GM10248 (cell line): ENCODE measurements around the gene FGD3.
A peak's percentile ranks its signal among the peaks of the same experiment; 100 is the strongest.

ENCODE experiments used
- CTCF ChIA-PET: fragments of 300-600 bp; sonication (Branson Sonifier 250); formaldehyde crosslinking; extraction: SDS; loops from one replicate; lab custom pipeline; 2021; ENCODE audit warnings: antibody characterized with exemption; lab: Yijun Ruan, JAX
- POLR2A ChIA-PET: fragments of 350-650 bp; sonication (Branson Sonifier 250); formaldehyde crosslinking; extraction: SDS; loops from one replicate; lab custom pipeline; 2020; ENCODE audit warnings: antibody characterized with exemption; lab: Yijun Ruan, JAX
- DNase-seq: peaks from one replicate; pipeline ENCODE4 v3.0.0; 2012; ENCODE audit errors: extremely low spot score
- TF ChIP-seq, protein P1 (sequence below): IDR thresholded peaks from 2 replicates; pipeline ENCODE4 v1.5.1; 2012; ENCODE audit warnings: mild to moderate bottlenecking, low read depth; ENCODE audit errors: extremely low read depth, missing control alignments, control extremely low read depth

The FGD3 gene

GRCh38 chr9:93058355-93059010 is 111.2 kb downstream of the FGD3 start, which contains the start of gene SUSD3:
Gene SUSD3 (plus strand): TSS chr9:93058701. CDS start chr9:93058743, 42 bp downstream.
- TF ChIP-seq, protein P1, sequence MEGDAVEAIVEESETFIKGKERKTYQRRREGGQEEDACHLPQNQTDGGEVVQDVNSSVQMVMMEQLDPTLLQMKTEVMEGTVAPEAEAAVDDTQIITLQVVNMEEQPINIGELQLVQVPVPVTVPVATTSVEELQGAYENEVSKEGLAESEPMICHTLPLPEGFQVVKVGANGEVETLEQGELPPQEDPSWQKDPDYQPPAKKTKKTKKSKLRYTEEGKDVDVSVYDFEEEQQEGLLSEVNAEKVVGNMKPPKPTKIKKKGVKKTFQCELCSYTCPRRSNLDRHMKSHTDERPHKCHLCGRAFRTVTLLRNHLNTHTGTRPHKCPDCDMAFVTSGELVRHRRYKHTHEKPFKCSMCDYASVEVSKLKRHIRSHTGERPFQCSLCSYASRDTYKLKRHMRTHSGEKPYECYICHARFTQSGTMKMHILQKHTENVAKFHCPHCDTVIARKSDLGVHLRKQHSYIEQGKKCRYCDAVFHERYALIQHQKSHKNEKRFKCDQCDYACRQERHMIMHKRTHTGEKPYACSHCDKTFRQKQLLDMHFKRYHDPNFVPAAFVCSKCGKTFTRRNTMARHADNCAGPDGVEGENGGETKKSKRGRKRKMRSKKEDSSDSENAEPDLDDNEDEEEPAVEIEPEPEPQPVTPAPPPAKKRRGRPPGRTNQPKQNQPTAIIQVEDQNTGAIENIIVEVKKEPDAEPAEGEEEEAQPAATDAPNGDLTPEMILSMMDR = no peak
- CTCF ChIA-PET = interaction anchor here (0.9 to 2.5 kb wide), 3 partner anchors 33 to 55 kb away, joined by 3 to 9 read pairs (median 5); no protein-coding TSS in a partner anchor
- POLR2A ChIA-PET = no interaction called here
- DNase-seq = peak; percentile 93

- POLR2A ChIA-PET = no interaction called here
- DNase-seq = peak; percentile 56
- CTCF ChIA-PET = interaction anchor here (0.9 to 2.5 kb wide), 4 partner anchors 10 to 61 kb away, joined by 3 to 9 read pairs (median 4); no protein-coding TSS in a partner anchor
- TF ChIP-seq, protein P1 = no peak
These were observed 111.8 kb downstream of the FGD3 start for GRCh38 chr9:93059011-93059714.

DNA sequence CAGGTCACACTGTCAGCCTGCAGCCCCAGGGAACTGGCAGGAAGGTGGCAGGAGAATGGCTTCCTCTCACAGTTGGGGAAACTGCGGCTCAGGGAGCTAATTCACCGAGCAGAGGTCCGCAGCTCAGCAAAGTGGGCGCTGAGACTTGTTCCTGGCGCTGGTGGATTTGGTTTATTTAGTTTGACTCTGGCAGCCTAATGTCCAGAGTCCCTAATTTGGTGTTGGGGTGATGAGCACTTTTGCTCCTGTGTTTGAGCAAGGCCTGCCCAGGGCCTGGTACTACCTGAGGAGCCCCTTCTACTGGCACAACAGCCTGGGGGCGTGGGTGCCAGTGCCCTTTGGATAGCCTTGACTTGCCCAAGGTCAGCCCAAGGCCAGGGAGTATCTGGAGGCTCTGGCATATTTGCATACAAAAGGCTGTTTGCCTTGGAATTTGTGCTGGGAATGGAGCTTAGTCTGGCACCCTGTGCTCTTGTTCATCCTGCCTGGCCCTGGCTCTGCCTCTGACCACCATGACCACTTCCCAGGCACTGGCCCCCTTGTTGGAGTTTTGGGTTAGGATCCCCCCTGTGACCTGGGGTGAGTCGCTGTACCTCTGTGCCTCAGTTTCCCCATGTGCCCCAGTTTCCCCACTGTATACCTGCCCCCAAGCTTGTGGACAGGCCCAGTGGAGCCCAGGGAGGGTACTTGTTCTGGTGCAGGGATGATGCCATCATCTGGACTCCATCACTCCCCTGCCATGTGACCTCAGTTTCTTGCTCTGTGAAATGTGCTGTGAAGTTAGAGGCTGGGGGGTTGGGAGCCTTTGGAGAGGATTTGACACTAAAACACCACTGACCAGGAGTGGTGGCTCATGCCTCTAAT is 112.6 kb downstream of the FGD3 start:
- CTCF ChIA-PET = interaction anchor here (0.7 to 2.5 kb wide), 6 partner anchors 10 to 506 kb away, joined by 3 to 9 read pairs (median 3); no protein-coding TSS in a partner anchor
- TF ChIP-seq, protein P1 = no peak
- POLR2A ChIA-PET = interaction anchor here (0.5 to 1.0 kb wide), 2 partner anchors 35 to 114 kb away, joined by 3 read pairs; no protein-coding TSS in a partner anchor
- DNase-seq = no peak

DNA sequence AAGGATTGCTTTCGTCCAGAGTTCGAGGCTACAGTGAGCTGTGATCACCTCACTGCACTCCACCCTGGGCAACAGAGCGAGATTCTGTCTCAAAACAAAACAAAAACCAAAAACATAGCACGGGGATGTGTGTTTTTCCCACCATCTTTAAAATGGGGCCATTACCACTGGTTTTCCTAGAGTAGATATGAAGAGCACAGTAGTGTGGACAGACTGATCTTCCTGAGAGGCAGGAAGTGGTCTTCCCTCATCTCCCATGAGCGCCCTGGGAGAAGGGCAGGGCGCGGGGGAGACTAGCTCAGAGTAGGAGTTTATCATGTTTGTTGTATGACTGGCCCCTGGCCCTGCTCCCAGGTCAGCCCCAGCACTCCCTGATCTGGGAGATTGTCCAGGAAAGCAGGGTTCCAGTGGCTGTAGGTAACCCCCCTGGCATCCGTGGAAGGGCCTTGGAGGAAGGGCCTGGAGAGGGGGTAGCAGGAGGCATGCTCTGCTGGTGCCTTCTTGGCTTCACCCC is 113.5 kb downstream of the FGD3 start:
- TF ChIP-seq, protein P1 = no peak
- POLR2A ChIA-PET = interaction anchor here (1.0 kb wide), 1 partner anchor 34 kb away, joined by 3 read pairs; no protein-coding TSS in a partner anchor
- DNase-seq = no peak
- CTCF ChIA-PET = interaction anchor here (0.7 to 2.5 kb wide), 4 partner anchors 35 to 505 kb away, joined by 3 to 9 read pairs (median 3); no protein-coding TSS in a partner anchor

DNA sequence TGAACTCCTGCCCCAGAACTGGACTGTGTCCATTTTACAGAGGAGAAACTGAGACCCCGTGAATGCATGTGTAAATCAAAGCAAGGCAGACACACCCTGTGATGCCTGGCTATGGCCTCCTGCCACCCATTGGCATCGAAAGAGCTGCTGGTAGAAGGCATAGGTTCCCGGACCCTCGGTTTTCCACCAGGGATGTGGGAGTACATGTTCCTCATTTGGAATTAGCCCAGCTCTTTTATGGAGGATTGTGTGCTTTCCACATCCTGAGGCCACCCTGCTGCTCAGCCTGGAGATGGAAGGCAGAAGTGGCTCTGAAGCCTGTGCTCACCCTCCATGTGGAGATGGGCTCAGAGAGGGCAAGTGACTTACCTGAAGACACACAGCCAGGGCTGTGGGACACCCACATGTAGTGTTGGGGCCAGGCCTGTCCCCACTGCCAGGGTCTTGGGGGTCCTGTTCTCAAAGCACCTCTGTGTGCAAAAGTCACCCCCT is 114.0 kb downstream of the FGD3 start:
- no peak for DNase-seq
- ChIA-PET POLR2A (interaction anchor here (1.0 kb wide), 1 partner anchor 34 kb away, joined by 3 read pairs; no protein-coding TSS in a partner anchor), CTCF (interaction anchor here (0.7 to 2.5 kb wide), 2 partner anchors 58 to 505 kb away, joined by 3 to 9 read pairs; no protein-coding TSS in a partner anchor)

More for the DNA sequence above, 114.0 kb downstream of the FGD3 start:
- TF ChIP-seq, protein P1 = no peak
